ENCODE data around the gene TFIP11. TPM values are rescaled to one million over a fixed set of nuclear protein-coding genes. Genes with fewer than 3 reads are reported as not detected.

Gene TFIP11
- total and polyA plus RNA-seq, 2 of the 8 experiments (the other 6 are each of a cell fraction or from before 2014, with no cell fraction given), result 18.1 to 28.3 TPM

- no peak for TF ChIP-seq CHD7 (IDR thresholded peaks at IDR 0.05; ENCODE audit: insufficient replicate concordance, low read length)
Measured at GRCh38 chr22:26462641-26463040, 49.6 kb downstream of the TFIP11 start (continued).
